GM10266 (cell line): ENCODE measurements around the gene IGFALS.

Experiments
- DNase-seq: peaks from one replicate; pipeline ENCODE4 v3.0.0; 2012; ENCODE audit errors: extremely low spot score
- TF ChIP-seq, protein P1 (sequence below): IDR thresholded peaks from 2 replicates; pipeline ENCODE4 v1.5.1; 2012; ENCODE audit warnings: mild to moderate bottlenecking, low read depth; ENCODE audit not compliant: control insufficient read depth, insufficient read depth; ENCODE audit errors: missing control alignments

Gene IGFALS

DNA sequence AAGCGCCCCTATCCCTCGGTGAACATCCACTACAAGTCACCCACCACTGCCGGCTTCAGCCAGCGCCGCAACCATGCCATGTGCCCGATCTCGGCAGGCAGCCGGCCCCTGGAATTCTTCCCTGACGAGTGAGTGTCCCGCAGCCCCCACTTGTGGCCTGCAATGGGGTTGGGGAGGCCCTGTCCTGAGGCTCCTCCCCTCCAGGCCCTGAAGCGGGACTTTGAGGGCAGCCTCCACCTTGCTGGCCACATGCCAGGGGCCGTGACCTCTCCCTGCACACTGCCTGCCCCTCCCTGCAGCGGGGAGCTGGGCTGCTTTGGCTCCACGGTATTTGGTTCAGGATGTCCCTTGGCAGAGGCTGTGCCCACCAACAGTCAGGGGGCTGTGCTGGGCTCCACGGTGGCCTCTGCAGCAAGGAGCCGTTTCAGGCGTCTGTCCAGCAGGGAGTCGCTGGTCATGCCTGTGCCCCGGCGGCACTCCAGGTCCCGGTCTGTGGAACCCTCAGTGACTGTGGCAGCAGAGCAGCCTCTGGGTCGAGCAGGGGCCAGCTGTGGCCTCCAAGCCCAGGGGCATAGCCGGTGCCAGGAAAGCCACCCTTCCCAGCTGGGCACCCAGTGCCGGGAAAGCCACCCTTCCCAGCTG is 30.5 kb downstream of the IGFALS start:
- no peak for DNase-seq
- TF ChIP-seq, protein P1, sequence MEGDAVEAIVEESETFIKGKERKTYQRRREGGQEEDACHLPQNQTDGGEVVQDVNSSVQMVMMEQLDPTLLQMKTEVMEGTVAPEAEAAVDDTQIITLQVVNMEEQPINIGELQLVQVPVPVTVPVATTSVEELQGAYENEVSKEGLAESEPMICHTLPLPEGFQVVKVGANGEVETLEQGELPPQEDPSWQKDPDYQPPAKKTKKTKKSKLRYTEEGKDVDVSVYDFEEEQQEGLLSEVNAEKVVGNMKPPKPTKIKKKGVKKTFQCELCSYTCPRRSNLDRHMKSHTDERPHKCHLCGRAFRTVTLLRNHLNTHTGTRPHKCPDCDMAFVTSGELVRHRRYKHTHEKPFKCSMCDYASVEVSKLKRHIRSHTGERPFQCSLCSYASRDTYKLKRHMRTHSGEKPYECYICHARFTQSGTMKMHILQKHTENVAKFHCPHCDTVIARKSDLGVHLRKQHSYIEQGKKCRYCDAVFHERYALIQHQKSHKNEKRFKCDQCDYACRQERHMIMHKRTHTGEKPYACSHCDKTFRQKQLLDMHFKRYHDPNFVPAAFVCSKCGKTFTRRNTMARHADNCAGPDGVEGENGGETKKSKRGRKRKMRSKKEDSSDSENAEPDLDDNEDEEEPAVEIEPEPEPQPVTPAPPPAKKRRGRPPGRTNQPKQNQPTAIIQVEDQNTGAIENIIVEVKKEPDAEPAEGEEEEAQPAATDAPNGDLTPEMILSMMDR = no peak

DNA sequence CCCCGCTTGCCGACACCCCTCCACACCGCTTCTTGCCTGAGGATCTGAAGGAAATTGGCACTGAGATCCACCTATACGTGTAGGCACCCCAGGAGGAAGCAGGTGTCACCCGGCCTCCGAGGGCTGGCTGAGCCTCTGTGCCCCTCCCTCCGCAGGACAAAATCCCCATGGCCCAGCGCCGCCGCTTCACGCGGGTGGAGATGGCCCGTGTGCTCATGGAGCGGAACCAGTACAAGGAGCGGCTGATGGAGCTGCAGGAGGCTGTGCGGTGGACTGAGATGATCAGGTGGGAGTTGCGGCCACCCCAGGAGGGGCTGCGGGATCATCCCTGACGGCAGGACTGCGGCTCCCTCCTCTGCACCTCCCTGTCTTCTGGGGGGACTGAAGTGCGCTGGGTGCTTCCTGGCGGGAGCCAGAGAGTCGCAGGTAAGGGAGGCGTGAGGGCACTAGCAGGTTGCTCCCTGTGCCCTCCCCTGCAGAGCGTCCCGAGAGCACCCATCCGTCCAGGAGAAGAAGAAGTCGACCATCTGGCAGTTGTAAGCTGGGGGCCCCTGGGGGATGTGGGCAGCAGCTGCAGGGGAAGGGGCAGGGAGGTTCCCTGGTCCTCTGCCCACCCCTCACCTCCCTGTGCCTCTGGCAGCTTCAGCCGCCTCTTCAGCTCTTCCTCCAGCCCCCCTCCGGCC is 31.2 kb downstream of the IGFALS start:
- DNase-seq = no peak
- TF ChIP-seq, protein P1 = no peak

DNA sequence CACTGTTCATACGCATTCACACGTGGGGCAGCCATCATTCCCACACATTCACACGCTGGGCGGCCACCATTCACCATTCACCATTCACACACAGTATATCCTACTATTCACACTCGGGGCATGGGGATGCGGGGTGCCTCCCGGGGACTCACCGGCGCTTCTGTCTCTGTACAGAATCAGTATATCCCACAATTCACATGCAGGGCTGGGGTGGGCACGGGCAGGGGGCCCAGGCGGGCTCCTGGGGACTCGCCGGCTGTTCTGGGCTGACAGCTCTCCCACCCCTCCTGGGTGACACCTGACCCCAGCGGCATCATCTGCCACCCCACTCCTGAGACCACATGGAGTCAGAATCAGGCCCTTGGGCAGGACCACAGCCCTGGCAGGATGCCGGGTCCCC is 31.8 kb downstream of the IGFALS start:
- TF ChIP-seq, protein P1 = no peak
- no peak for DNase-seq

DNA sequence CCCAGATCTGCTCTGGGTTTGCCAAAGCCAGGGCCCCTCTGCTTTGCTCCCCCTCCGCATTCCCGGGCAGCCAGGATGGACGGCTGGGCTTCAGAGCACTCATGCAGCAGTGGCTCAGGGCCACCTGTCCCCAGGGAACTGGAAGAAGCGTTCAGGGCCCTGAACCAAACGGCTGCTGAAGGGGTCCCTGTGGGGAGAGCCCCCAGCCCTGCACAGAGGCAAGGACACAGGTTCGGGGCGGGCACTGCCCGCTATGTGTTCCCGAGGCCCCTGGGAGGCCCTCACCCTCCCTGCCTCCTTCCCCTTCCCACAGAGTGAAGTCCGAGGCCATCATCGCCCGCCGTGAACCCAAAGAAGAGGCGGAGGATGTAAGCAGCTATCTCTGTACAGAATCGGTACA is 32.6 kb downstream of the IGFALS start:
- no peak for DNase-seq
- TF ChIP-seq, protein P1 = no peak

DNA sequence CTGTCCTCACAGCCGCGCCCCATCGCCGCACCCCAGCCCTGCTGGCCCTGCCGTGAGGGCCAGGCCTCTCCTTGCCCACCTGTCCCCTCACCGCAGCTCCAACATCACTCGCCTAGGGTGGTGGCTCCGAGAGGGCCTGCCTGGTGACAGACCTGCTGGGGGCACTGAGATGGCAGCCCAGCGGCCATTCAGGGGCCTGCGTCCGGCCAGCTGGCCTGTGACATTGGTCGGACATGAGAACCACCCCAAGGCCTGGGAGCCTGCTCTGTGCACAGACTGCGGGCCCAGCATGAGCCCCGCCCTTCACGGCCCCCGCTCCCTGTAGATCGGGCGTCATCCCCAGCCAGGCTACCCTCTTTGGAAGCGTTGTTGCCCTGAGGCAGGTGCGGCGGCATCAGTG is 34.0 kb downstream of the IGFALS start:
- TF ChIP-seq, protein P1 = no peak
- no peak for DNase-seq

DNA sequence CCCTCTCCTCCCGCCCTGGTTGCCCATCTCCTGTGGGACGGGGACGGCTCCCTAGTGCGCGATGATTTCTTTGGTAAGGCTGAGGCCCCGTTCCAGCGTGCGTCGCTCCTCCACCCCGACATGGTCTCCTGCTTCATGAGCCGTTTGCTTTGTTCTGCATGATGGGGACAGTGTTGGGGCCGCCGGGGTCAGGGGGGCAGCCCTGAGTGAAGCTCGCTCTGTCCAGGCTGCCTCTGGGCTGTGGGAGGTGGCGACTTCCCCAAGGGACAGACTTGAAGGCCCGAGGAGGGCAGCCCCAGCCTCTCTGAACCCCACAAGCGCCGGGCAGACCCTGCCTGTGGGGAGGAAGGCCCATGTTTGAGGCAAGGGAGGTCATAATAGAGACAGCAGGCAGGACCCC is 34.6 kb downstream of the IGFALS start:
- DNase-seq = no peak
- TF ChIP-seq, protein P1 = no peak
